SK-N-MC (cell line): Measurements from ENCODE around the gene ACOX3.
"Not testable (repeated sequence)": the region's sequence is repeated elsewhere in the genome, so short reads cannot be mapped to it uniquely, and the experiment has no call there.

Experiments
- EZH2 ChIP-seq: fragments of 200-600 bp; sonication (generic); IDR thresholded peaks from one replicate; pipeline ENCODE4 v1.6.1; 2017; ENCODE audit warnings: antibody characterized with exemption
- POLR2AphosphoS5 ChIP-seq: IDR thresholded peaks from 2 replicates; pipeline ENCODE4 v1.6.1; 2012; ENCODE audit warnings: mild to moderate bottlenecking, low read depth, low read length, borderline replicate concordance

GRCh38 chr4:8349236-8349635 is 91.3 kb downstream of the ACOX3 start:
- TF ChIP-seq POLR2AphosphoS5, EZH2: not testable (repeated sequence)
